Embryonic facial prominence (tissue), 1 donor: ENCODE measurements around the gene KIF2C.
"Not testable (repeated sequence)": the region's sequence is repeated elsewhere in the genome, so short reads cannot be mapped to it uniquely, and the experiment has no call there.

Source experiments
- DNase-seq: peaks from one replicate; pipeline ENCODE4 v3.0.0-alpha.2; 2016; ENCODE audit errors: extremely low spot score

Gene KIF2C

DNA sequence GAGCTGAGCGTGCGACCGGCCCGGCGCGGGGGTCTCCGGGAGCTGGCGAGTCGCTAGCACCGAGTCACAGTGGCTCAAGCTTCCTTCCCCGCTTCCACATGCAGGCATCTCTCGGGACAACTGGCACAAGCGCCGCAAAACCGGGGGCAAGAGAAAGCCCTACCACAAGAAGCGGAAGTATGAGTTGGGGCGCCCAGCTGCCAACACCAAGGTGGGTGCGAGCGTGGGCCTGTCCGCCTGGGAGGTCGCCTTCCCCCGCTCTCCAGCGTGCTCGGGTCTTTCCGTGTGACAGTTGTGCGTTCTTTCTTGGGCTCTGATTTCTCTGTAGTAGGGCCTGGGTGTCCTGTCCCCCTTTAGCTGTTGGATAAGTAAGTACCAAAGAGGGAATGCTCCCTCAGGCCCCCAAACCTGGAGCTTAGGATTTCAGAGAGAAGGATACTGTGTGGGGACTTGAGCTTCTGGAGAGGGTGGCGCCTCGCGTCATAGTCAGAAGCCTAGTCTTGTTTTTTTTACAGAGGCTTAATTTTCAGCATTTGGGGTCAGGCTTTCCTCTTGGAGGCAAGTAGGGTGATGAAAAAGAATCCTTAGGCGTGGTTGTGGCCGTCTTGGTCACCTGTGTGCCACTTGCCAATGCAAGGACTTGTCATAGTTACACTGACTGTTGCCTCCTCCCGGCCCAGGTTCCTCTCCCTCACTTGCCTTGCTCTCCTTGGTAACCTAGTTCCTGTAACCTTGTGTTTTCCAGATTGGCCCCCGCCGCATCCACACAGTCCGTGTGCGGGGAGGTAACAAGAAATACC is 36.5 kb downstream of the KIF2C start:
- DNase-seq: no peak

DNA sequence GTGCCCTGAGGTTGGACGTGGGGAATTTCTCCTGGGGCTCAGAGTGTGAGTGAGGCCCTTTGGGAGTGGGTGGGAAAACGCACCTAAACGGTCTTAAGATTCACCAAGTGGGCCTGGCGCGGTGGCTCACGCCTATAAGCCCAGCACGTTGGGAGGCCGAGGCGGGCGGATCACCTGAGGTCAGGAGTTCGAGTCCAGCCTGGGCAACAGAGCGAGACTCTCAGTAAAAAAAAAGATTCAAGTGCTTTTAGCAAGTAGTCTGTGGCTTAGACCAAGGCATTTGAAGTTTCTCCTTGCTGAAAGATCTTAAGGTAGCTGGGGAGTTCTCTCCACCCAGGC is 37.1 kb downstream of the KIF2C start:
- no peak for DNase-seq

DNA sequence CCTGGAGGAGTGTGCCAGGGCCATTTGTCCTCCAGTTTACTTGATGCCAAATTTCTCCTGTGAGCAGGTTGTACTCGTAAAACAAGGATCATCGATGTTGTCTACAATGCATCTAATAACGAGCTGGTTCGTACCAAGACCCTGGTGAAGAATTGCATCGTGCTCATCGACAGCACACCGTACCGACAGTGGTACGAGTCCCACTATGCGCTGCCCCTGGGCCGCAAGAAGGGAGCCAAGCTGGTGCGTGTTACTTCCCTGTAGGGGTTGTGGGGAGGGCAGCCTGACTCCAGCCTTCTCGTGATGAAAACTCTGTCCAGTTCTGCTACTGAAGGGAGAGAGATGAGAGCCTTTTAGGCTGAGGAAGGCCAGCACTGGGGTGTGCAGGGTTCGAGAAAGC is 37.9 kb downstream of the KIF2C start:
- no peak for DNase-seq

DNA sequence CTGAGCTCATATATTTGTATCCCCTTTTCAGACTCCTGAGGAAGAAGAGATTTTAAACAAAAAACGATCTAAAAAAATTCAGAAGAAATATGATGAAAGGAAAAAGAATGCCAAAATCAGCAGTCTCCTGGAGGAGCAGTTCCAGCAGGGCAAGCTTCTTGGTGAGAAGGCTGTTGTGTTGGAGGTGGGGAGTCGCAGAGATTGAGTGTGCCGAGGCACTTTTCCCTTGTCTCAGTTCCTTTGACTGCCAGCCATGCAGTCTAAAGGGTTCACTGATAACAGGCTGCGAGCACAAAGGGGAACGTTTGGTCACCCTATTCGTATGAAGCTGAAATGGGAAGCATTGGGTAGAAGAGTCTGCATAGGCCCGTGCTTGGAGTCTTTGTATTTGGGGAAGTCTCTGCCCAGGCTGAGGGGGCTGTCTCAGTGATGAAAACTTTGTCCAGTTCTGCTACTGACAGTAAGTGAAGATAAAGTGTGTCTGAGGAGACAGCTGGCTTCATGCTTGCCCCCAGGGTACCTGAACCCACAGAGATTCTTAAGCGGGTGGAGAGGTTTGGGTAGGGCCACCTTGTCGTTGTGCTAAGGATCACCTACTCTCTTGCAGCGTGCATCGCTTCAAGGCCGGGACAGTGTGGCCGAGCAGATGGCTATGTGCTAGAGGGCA is 38.5 kb downstream of the KIF2C start:
- DNase-seq: no peak

DNA sequence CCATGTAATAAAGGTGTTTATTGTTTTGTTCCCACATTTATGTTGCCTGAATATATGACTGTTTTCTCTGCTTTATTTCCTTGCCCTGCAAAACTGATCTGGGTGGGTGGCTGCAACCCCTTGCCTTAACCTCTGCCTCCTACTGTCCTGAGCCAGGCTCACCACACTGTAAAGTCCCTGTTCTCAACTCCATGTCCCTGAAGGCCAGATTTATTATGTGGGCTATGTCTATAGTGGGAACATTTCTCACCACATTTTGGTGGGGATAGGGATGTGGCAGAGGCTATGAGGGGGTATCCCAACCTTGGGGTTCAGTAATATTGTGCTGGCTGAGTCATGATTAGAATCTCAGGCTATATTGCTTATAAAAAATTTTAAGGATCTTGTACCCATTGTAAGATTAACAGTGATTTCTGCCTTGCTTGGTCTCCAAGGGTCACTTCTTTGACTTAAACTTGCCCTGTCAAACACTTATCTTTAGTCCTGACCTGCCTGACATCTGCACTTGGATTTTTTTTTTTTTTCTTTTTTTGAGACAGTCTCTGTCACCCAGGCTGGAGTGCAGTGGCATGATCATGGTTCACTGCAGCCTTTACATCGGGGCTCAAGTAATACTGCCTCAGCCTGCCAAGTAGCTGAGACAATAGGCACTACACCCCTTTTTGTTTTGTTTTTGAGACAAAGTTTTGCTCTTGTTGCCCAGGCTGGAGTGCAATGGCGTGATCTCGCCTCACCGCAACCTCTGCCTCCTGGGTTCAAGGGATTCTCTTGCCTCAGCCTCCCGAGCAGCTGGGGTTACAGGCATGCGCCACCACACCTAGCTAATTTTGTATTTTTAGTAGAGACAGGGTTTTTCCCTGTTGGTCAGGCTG is 39.3 kb downstream of the KIF2C start:
- no peak for DNase-seq

DNA sequence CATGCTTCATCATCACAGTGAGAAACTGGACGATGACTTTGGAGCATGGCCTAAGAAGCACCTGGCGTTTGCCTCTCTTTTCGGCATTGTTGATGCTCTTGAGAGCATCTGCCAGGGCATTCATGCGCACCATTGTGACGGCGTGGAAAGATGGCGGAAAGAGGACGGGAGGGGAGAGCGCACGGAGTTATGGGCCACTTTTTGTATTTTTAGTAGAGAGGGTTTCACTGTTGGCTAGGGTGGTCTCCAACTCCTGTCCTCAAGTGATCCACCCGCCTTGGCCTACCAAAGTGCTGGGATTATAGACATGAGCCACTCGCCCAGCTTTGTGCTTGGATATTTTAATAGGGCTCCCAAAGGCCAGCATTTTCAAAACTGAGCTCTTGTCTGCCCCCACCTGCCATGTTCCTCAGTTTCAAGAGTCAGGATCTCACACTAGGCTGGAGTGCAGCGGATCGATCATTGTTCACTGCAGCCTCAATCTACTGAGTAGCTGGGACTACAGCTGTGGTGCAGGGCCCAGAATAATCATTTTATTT is 41.0 kb downstream of the KIF2C start:
- DNase-seq: no peak

DNA sequence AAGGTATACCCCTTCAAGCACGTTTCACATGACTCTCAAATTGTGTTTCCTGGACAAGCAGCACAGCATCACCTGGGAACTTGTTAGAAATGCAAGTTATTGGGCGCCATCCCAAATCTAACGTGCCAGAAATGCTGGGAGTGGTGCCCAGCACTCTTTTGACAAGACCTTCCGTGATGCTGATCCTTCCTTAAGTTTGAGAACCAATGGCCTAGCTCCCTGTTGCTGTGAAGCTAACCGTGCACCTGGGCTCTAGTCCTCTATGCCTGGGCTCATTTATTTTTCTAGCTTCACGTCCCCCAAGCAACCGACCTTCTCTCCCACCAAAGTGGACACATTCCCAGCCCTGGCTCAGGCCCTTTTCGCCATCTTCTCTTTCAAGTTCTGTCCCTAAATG is 44.1 kb downstream of the KIF2C start:
- DNase-seq: no peak

DNA sequence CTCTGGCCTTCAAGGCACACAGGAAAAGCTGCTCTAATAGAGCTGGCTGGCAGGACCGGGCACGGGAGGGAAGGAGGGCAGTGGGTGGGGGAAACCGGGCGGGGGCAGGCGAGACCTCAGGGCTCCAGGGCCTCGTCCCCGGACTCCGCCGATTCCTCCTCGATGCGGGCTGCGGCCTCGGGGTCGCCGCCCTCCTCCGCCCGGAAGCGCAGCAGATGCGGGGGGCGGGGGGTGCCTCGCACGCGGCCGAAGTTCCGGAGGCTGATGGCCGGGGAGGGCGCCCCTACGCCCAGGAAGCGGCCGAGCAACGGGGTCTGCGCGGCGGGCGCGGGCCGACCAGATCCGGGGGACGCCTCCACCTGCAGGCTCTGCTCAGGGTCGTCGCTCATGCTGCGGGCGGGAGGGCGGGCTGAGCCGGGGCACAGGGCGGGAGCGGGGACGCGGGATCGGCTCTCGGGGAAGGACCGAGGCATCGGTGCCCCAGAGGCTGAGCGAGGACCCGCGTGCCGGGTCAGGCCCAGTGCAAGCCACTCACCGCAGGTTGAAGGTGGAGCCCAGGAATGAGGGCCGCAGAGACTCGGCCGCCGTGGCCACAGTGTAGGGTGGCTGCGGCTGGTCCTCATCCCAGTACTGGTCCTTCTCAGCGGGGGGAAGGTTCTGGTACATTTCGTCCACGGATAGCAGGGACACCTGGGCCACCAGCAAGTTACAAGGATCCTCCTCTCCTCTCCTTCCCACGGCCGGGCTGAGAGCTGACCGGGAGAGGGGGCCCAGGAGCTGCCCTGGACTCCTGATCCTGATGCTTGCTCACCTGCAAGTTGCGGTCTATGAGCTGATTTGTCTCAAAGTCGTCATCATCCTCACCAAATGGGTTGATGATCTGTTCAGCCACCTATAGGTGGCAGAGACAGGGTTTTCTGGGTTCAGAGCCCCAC is 44.7 kb downstream of the KIF2C start:
- DNase-seq: no peak

DNA sequence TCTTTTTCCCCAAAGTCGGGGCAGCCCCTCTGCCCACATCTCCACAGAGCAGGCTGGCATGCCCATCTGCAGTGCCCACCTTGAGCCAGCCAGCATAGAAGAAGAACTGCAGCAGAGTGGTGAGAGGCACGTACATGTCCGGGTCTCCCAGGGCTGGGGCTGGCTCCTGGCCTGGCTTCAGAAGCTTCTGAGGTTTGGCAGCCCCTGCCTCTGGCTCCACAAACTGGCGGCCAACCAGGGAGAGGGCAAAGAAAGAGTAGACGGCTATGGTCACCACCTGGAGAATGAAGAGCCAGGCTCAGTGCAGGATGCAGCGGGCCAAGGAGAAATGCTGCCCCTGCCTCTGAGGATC is 45.4 kb downstream of the KIF2C start:
- no peak for DNase-seq

DNA sequence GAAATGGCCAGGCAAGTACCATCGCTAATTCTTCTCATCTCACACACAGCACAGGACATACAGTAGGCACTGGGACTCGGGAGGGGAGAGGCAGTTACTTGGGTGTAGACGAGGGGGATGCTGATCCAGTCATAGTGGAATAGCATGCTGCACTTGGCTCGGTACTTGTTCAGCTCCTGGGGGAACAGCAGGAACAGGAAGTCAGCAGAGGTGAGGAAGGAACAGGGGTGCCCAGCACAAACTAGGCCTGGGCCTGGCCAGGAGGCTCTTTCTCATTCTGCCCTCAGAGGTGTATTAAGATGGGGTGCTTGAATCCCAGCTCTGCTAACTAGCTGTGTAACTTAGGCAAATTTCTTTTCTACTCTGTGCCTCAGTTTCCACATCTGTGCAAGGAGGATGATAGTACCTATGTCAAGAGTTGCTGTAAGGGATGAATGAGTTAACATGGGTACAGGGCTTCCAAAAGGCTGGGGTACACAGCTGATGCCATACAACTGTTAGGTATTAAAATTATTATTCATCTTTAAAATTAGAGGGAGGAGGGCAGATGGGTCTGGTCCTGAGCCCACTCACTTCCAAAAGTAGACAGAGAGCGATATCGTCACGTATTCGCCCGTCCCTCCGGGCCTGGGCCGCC is 46.0 kb downstream of the KIF2C start:
- DNase-seq: no peak

DNA sequence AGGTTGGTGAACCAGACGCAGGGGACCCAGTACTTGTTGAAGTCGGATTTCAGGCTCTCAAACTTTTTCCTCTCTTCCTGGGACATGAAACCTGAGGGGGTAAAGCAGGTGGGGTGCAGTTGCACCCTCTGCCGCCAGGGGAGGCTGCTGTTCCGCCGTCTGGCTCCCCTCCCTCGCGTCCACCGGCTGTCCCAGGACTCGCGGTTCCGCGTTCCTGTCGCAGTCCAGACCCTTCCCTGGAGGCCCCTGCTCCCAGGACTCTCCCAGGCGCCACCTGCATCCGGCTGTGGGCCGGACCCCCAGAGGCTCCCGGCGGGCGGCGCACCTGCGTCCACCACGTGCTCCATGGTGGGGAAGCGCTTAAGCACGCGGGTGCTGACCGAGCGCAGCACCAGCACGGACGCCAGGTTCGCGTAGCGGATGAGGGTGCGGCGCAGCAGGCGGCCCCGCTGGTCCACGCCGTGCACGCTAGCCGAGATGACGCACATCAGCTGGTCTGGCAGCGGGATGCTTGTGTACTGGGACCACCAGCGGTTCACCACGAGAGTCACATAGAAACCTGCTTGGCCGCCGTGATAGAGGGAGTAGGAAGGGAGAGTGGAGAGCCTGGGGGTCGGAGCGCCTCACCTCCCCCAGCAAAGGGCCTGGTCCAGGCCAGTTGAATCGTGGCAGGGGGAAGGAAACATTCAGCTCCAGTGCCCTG is 46.7 kb downstream of the KIF2C start:
- no peak for DNase-seq

DNA sequence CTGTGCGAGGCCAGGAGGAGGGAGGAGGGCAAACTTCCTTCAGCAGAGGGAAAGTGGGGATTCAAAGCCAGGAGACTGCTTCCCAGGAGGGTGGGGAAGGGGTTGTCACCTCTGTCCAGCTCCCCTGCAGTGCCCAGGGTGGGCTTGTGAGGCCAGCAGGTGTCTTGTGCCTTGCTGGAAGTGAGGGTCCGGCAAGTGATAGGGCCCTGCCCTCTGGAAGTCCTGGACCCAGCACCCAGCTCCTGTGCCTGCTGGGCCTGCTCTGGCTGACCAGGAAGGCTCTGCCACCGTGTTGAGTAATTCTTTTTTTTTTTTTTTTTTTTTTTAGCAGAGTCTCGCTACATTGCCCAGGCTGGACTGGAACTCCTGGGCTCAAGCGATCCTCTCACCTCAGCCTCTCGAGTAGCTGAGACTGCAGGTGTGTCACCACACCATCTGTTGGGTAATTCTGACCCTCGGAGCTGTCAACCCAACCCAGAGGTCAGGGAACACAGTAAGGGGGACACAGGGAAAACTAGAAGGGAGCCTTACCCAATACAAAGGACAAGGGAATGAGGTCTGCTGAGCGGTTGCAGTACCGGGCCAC is 47.3 kb downstream of the KIF2C start:
- DNase-seq: no peak

DNA sequence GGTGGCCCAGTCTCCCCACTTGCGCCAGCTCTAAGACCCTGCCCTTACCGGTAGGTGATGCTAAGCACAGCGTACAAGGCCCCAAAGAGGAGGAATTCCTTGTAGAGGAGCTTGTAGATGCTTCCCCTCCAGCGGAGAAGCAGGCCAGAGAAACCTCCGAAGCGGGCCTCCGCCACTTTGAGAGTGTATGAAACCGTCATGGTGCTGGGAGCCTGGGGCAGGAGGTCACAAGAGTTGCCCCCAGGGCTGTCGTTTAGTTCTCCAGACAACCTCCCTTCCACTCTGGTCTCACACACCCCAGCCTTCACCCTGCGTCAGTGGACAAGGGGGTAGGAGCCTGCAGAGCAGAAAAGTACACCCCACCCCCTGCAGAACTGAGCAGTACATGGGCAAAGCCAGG is 47.9 kb downstream of the KIF2C start:
- no peak for DNase-seq

DNA sequence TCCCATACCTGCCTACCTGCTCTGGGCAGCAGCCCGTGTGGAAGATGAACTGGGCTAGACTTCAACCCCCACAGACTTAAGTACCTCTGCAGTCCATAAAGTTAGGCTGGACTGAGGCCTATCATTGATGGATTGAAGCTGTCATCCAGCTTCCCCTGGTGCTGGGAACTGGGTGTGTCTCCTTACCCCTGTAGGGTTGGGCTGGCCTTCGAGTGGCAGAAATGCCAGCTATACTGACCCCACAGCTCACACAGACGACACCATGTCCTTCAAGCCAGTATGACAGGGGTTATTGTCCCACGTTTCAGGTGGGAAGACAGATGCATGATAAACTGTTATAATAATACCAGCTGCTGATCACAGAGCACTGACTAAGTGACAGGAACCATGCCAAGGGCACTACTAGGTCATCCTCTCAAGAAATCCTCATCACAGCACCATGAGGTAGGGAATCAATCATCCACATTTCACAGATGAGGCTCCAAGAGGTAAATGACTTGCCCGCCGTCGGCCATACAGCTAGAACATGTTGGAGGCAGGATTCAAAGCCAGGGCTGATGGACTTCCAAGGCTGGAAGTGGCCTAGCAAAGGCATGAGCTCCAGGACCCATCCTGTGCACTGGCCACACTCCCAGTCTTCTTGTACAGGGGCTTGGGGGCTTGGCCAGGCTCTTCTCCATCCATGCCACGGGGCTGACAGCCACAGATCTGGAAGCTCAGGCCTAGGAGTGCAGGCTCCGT is 48.7 kb downstream of the KIF2C start, which contains the start of gene BEST4:
Gene BEST4 (minus strand): TSS at position 51 of the 741 bp plus-strand sequence. CDS start 465 bp downstream, outside the sequence.
- DNase-seq: no peak

DNA sequence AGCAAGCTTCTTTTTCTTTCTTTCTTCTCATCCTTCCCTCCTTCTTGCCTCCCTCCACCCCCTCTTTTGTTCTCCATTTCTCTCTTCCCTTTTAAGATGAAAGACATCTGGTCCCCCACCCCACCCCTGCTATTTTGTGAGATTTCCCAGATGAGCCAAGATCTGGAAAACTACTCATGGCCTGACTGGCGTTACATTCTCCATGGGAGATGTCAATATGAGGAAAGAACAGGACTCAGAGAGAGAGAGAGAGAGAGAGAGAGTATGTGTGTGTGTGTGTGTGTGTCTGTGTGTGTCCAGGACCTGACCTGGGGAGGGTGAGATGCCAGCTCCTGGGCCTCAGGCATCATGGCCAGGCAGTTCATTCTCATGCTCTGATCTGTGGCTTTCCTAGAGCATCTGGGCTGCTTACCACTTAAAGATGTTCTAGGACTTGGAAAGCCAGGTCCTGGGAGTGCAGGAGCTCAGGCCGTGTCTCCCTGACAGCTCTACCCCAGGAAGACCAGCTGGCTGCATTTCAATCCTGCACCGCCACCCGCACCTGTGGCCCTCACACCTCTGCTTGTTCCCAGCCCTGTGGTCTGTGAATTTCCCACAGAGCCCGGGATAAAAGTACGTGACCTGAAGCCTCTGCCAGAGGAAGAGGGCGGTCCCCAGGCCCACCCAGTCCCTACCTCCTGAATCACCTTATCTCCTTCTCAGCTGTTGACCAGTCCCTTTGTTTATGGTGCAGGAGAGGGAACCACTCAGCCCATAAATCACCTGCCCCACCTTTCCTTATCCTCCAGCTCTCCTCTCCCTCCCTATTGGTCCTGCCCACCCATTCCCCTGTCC is 51.5 kb downstream of the KIF2C start:
- no peak for DNase-seq

DNA sequence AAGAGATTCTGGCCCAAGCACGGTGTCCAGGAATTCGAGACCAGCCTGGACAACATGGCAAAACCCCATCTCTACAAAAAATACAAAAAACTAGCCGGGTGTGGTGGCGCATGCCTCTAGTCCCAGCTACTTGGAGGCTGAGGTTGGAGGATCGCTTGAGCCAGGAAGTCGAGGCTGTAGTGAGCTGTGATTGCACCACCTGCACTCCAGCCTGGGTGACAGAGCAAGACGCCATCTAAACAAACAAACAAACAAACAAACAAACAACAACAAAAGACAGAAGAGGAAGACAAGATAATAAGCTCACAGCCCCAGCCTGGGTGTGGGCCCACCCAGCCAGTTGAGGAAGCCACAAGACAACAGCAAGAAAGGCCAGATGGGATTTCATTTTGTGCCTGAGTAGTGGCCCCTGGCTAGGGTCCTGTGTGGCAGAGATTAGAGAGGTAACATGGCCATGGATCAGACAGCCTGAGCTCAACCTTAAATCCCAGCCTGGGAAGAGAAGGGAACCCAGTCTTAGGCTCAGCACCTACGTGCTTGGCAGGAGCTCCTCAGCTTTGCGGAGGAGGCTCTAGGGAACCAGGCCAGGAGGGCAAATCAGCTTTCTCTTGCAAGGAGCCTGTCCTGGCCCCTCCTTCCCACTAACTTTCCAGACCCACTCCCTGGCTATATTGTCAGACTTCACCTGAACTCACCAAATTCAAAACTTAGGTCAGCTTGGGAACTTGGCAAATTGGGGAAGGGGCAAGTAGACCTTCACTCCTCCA is 53.3 kb downstream of the KIF2C start:
- no peak for DNase-seq

DNA sequence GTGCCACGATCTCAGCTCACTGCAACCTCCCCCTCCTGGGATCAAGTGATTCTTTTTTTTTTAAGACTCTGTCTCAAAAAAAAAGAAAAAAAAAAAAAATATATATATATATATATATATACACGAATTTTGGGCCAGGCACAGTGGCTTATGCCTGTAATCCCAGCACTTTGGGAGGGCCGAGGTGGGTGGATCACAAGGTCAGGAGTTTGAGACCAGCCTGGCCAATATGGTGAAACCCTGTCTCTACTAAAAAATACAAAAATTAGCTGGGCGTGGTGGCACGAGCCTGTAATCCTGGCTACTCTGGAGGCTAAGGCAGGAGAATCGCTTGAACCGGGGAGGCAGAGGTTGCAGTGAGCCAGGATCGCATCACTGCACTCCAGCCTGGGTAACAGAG is 58.2 kb downstream of the KIF2C start:
- not testable (repeated sequence) for DNase-seq
